SH-SY5Y (cell line): ENCODE measurements around the gene IVD.

Experiments
- GATA2 ChIP-seq: IDR thresholded peaks from 2 replicates; pipeline ENCODE4 v1.6.1; 2011; ENCODE audit warnings: mild to moderate bottlenecking, low read depth, low read length
- GATA3 ChIP-seq: IDR thresholded peaks from 2 replicates; pipeline ENCODE4 v1.6.1; 2011; ENCODE audit warnings: low read depth, mild to moderate bottlenecking, low read length, moderate library complexity

GRCh38 chr15:40456738-40457137 is 51.1 kb downstream of the IVD start:
- TF ChIP-seq GATA2: no peak
- no peak for TF ChIP-seq GATA3
